HepG2 (cell line): ENCODE results near the gene KAZN.

ENCODE experiments used
- CHD2 ChIP-seq: IDR thresholded peaks from 2 replicates; pipeline ENCODE4 v1.6.1; 2011; ENCODE audit warnings: low read depth, low read length, improper control_type of control experiment
- CTCF ChIP-seq: sonication (generic); formaldehyde crosslinking; IDR thresholded peaks from 2 replicates; pipeline ENCODE4 v1.5.0; 2020; ENCODE audit warnings: mild to moderate bottlenecking, missing genetic modification reagents, moderate library complexity
- EP300 ChIP-seq, 3 experiments: sonication (generic) in 1 of 3; formaldehyde crosslinking in 1 of 3; IDR thresholded peaks; 2 replicates each; pipeline versions ENCODE4 v1.5.1 to v1.6.1; 2011 to 2020; ENCODE audit warnings: low read depth in 2 of 3, low read length in 2 of 3, borderline replicate concordance in 1 of 3, improper control_type of control experiment in 1 of 3, mild to moderate bottlenecking in 1 of 3, missing genetic modification reagents in 1 of 3, moderate library complexity in 1 of 3
- FOSL2 ChIP-seq: sonication (generic); formaldehyde crosslinking; IDR thresholded peaks from 2 replicates; pipeline ENCODE4 v1.4.0; 2020; ENCODE audit warnings: missing genetic modification reagents
- FOXA1 ChIP-seq, 2 experiments: fragments of 450-650 bp in 1 of 2; sonication (generic) in 1 of 2; formaldehyde crosslinking in 1 of 2; IDR thresholded peaks; 2 replicates each; pipeline versions ENCODE4 v1.4.0 to v1.6.1; 2016 to 2020; ENCODE audit warnings: missing genetic modification reagents in 1 of 2
- MED13 ChIP-seq: sonication (generic); formaldehyde crosslinking; IDR thresholded peaks from 2 replicates; pipeline ENCODE4 v1.5.0; 2020; ENCODE audit warnings: missing genetic modification reagents
- NPAS2 ChIP-seq: sonication (generic); formaldehyde crosslinking; IDR thresholded peaks from 2 replicates; pipeline ENCODE4 v1.8.0; 2022; ENCODE audit warnings: mild to moderate bottlenecking, missing genetic modification reagents, borderline replicate concordance
- ONECUT2 ChIP-seq: sonication (generic); formaldehyde crosslinking; IDR thresholded peaks from 2 replicates; pipeline ENCODE4 v1.4.0; 2020; ENCODE audit warnings: missing genetic modification reagents
- POLR2A ChIP-seq, 2 experiments: IDR thresholded peaks; 2 replicates each; pipeline ENCODE4 v1.6.1; 2011; ENCODE audit warnings: low read depth in 2 of 2, low read length in 2 of 2, mild to moderate bottlenecking in 1 of 2, moderate library complexity in 1 of 2; ENCODE audit not compliant: insufficient read depth in 1 of 2
- SRSF9 ChIP-seq: fragments of 200-400 bp; formaldehyde crosslinking; IDR thresholded peaks from 2 replicates; pipeline ENCODE4 v1.6.1; 2018; ENCODE audit warnings: borderline replicate concordance, mild to moderate bottlenecking, low read depth, low read length; ENCODE audit not compliant: insufficient read depth, poor library complexity, severe bottlenecking
- SRY ChIP-seq: sonication (generic); formaldehyde crosslinking; IDR thresholded peaks from 2 replicates; pipeline ENCODE4 v1.8.0; 2022; ENCODE audit warnings: mild to moderate bottlenecking, missing genetic modification reagents
- ZBTB21 ChIP-seq: sonication (generic); formaldehyde crosslinking; IDR thresholded peaks from 2 replicates; pipeline ENCODE4 v1.4.0; 2020; ENCODE audit warnings: missing genetic modification reagents
- ZNF431 ChIP-seq: sonication (generic); formaldehyde crosslinking; IDR thresholded peaks from 2 replicates; pipeline ENCODE4 v1.9.0; 2022; ENCODE audit warnings: missing genetic modification reagents, low read depth, mild to moderate bottlenecking, borderline replicate concordance
- TF ChIP-seq, protein P1 (sequence below): sonication (generic); formaldehyde crosslinking; IDR thresholded peaks from 2 replicates; pipeline ENCODE4 v1.4.0; 2020; ENCODE audit warnings: missing genetic modification reagents

GRCh38 chr1:14800014-14800413 lies 201.5 kb downstream of the KAZN start:
- TF ChIP-seq MED13 (CRISPR knock-in tag) (no peak), CTCF (CRISPR knock-in tag) (no peak), ONECUT2 (no peak), ZNF431 (CRISPR knock-in tag) (no peak), FOSL2 (CRISPR knock-in tag) (no peak), POLR2A (IDR thresholded peaks at IDR 0.05; ENCODE audit: insufficient read depth in 1 of 2, low read depth in 2 of 2, low read length in 2 of 2) (no peak), CHD2 (no peak), ZBTB21 (CRISPR knock-in tag) (no peak), FOXA1 (IDR thresholded peaks at IDR 0.05) (no peak), FOXA1 (CRISPR knock-in tag; IDR thresholded peaks at IDR 0.05) (no peak), NPAS2 (CRISPR knock-in tag) (no peak), EP300 (IDR thresholded peaks at IDR 0.05; ENCODE audit: low read depth in 2 of 2, low read length in 2 of 2) (no peak), EP300 (CRISPR knock-in tag; IDR thresholded peaks at IDR 0.05; ENCODE audit: borderline replicate concordance) (no peak), SRSF9 (no peak), SRY (CRISPR knock-in tag) (no peak)
- TF ChIP-seq, protein P1, sequence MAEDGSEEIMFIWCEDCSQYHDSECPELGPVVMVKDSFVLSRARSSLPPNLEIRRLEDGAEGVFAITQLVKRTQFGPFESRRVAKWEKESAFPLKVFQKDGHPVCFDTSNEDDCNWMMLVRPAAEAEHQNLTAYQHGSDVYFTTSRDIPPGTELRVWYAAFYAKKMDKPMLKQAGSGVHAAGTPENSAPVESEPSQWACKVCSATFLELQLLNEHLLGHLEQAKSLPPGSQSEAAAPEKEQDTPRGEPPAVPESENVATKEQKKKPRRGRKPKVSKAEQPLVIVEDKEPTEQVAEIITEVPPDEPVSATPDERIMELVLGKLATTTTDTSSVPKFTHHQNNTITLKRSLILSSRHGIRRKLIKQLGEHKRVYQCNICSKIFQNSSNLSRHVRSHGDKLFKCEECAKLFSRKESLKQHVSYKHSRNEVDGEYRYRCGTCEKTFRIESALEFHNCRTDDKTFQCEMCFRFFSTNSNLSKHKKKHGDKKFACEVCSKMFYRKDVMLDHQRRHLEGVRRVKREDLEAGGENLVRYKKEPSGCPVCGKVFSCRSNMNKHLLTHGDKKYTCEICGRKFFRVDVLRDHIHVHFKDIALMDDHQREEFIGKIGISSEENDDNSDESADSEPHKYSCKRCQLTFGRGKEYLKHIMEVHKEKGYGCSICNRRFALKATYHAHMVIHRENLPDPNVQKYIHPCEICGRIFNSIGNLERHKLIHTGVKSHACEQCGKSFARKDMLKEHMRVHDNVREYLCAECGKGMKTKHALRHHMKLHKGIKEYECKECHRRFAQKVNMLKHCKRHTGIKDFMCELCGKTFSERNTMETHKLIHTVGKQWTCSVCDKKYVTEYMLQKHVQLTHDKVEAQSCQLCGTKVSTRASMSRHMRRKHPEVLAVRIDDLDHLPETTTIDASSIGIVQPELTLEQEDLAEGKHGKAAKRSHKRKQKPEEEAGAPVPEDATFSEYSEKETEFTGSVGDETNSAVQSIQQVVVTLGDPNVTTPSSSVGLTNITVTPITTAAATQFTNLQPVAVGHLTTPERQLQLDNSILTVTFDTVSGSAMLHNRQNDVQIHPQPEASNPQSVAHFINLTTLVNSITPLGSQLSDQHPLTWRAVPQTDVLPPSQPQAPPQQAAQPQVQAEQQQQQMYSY (CRISPR knock-in tag), result no peak
